ENCODE measurements around the gene PTPRM.

- TF ChIP-seq, protein P1, sequence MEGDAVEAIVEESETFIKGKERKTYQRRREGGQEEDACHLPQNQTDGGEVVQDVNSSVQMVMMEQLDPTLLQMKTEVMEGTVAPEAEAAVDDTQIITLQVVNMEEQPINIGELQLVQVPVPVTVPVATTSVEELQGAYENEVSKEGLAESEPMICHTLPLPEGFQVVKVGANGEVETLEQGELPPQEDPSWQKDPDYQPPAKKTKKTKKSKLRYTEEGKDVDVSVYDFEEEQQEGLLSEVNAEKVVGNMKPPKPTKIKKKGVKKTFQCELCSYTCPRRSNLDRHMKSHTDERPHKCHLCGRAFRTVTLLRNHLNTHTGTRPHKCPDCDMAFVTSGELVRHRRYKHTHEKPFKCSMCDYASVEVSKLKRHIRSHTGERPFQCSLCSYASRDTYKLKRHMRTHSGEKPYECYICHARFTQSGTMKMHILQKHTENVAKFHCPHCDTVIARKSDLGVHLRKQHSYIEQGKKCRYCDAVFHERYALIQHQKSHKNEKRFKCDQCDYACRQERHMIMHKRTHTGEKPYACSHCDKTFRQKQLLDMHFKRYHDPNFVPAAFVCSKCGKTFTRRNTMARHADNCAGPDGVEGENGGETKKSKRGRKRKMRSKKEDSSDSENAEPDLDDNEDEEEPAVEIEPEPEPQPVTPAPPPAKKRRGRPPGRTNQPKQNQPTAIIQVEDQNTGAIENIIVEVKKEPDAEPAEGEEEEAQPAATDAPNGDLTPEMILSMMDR (IDR thresholded peaks at IDR 0.05) = no peak
- TF ChIP-seq POLR2AphosphoS5 (IDR thresholded peaks at IDR 0.05) (no peak), POLR2A (IDR thresholded peaks at IDR 0.05) (no peak)
These were observed 716.9 kb downstream of the PTPRM start for GRCh38 chr18:8283891-8284585.

Data from sigmoid colon (tissue), 4 donors.